SK-N-DZ (cell line): ENCODE data around the gene UMODL1.
"Not testable (repeated sequence)": the region's sequence is repeated elsewhere in the genome, so short reads cannot be mapped to it uniquely, and the experiment has no call there.

ENCODE experiments used
- DNase-seq: peaks from one replicate; pipeline ENCODE4 v3.0.0-alpha.2; 2015; ENCODE audit warnings: low spot score

UMODL1 gene

GRCh38 chr21:42112857-42113256 lies 41.7 kb downstream of the UMODL1 start:
- peak; percentile 27 for DNase-seq

DNA sequence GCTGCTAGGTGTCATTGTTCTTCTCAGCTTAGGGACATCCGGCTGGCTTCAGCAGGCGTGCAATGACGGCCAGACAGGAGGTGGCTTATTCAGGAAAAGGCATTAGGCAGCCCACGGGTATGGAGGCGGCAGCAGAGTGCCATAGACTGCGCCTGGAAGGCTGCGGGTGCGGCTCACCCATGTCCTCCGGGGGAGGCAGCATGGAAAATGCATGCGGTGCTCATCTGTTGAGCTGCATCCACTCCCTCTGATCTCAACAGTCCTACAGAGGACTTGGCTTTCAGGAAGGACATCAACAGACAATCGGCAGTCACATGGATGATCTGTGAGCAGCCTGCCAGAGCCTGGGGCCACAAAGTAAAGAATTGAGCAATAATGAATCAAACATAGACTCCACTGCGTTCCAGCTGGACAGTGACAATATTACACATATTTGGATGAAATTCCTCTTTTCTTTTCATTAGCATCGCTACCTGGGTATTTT lies 42.9 kb downstream of the UMODL1 start:
- no peak for DNase-seq

DNA sequence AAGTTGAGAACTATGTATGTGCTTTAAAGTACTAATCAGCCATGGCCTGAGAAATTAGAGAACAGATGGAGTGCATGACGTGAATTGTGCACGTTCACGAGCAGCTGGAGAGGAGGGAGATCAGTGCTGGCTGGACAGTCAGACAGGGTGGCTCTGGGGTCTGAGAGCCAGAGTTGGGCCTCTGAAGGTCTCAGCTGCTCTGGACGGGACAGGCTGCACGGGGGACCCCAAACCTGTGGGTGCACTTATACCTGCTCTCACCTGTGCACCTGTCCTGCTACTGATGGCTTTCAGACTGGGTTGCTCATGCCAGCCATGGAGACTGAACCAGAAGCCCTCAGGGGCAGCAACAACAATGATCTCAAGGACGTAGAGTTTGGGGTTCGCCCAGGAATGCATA lies 43.5 kb downstream of the UMODL1 start:
- no peak for DNase-seq

DNA sequence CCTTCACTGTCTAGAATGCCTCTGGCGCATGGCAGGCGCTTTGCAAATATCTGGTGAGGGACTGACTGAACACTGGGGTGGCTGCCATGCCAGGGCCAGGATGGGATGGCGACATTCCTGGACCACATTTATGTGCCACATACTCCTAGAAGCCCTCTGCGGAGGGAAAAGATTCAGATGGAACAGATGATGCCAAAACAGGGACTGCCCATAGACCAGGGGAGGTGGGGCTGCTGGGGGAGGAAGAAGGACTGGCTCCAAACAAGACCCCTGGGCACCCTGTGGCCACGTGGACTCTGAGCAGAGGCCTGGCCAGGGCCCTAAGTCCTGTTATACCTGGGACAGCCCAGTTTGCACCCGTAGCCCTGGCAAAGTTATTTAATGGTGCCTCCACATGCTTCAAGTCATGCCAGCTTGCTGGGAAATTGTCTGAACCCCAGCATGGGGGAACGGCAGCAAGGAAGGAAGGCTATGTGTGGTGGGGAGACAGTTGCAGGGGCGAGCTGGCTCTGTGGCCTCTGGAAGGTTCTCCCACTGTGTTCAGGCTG lies 44.1 kb downstream of the UMODL1 start:
- DNase-seq: no peak

DNA sequence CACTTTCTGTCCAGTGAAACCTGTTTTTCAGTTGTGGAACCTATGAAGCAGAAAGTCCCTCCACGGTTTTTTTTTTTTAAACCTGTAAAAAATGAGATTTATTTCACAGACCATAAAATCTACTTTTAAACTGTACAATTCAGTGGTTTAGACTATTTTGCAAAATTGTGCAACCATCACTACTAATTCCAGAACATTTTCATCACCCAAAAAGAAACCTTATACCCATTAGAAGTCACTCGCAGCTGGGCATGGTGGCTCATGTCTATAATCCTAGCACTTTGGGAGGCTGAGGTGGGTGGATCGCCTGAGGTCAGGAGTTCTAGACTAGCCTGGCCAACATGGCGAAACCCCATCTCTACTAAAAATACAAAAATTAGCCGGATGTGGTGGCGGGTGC lies 45.4 kb downstream of the UMODL1 start:
- not testable (repeated sequence) for DNase-seq

GRCh38 chr21:42117229-42117966 lies 46.3 kb downstream of the UMODL1 start:
- peak; percentile 52 for DNase-seq

DNA sequence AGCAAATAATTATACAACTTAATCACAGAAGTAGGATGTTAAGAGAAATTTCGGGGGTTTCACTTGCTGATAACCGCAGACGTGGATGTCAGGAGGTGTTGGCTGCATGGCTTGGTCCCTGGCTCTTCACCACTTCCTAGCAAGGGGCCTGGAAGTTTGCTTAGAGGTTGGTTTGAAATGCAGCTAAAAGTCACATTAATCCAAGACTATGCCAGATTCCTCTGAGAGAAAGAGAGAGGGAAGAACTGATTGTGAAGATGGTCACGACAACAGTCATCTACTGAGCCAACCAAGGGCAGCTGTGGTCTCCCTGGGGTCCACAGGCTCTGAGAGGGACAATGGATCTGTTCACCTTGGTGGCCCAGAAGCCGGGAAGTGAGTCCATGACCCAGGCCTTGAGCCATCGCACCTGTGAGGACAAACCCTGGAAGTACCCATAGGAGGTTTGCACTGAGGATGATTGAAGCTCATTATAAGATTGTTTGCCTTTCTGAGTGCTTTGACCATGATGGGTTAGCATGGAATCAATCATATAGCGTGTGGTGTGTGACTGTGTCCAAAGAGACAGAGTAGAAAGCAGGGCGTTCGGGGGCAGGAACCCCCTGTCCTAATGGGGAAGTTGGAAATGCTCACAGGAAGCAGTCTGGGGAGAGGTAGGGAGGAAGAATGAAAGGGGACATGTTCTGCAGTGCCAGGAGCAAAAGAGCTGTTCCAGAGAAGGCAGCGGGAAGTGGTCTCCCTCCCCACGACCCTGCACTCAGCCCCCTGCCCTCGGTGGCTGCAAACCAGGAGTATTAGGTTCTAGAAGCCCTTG lies 47.1 kb downstream of the UMODL1 start:
- no peak for DNase-seq

DNA sequence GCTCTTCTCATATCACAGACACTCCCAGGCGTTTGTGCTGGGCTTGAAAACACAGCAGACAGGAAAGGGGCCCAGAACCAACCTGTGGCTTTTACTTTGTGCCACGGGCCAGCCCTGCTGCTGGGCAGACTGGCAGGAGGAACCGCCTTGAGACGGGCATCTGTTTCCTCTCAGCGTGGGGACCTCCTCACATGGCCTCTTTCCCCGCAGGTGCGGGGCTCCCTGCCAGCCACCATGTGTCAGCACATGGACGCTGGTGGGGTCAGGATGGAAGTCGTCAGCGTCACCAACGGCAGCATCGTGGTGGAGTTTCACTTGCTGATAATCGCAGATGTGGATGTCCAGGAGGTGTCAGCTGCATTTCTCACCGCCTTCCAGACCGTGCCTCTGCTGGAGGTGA lies 47.8 kb downstream of the UMODL1 start:
- no peak for DNase-seq

DNA sequence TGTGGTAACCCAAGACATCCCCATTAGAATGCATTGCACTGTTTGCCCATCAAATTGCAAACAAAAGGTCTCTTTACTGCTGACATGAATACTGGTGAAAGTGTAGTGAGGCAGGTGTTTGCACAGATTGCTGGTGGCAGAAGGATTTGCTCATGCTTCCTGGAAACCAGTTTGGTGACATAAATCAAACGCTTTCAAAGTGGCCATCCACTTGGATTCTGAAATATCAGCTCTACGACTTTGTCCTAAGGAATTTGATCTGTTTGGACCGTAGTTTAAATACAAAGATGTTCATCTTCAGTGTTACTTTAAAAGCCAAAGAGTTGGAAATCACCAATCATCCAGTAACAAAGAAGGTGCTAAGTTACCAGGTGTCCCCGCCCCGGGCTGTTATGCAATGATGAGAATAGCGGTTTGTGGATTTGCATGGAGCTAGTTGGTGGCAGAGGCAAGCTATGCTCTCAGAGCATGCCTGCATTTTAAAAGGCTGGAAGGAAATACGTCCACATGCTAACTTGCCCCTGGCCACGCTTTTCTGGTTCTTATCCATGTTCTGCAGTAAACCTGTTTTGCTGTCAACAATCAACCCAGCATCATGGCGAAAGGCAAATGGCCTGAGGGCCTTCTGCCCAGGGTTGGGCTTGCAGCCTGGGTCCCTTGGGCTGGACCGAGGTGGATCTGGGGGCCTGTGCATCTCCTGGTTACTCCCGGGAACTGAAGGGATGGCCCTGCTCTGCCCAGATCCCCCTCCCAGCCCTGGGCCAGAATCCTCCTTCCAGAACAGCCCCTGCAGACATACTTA lies 49.2 kb downstream of the UMODL1 start:
- DNase-seq: no peak

- no peak for DNase-seq
These were observed 49.9 kb downstream of the UMODL1 start for GRCh38 chr21:42120903-42121535.

GRCh38 chr21:42121794-42122193 lies 50.7 kb downstream of the UMODL1 start:
- DNase-seq: no peak

DNA sequence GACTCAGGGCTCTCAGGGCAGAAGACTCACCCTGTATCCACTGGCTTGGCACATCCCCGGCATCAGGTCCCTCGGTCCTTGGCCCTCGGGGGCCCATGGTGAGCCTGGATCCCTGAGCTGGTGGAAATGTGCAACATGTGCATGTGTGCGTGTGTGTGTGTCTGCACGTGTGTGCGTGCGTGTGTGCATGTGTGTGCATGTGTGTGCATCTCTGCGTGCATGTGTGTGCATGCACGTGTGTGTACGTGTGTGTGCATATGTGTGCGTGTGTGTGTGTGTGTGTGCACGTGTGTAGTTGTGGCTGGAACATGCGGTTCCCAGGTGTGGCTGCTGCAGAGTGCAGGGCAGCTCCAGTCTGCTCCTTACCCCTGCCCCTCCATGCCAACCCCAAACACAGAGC lies 51.3 kb downstream of the UMODL1 start:
- no peak for DNase-seq

- DNase-seq: no peak
These were observed 51.7 kb downstream of the UMODL1 start for GRCh38 chr21:42122808-42123207.

DNA sequence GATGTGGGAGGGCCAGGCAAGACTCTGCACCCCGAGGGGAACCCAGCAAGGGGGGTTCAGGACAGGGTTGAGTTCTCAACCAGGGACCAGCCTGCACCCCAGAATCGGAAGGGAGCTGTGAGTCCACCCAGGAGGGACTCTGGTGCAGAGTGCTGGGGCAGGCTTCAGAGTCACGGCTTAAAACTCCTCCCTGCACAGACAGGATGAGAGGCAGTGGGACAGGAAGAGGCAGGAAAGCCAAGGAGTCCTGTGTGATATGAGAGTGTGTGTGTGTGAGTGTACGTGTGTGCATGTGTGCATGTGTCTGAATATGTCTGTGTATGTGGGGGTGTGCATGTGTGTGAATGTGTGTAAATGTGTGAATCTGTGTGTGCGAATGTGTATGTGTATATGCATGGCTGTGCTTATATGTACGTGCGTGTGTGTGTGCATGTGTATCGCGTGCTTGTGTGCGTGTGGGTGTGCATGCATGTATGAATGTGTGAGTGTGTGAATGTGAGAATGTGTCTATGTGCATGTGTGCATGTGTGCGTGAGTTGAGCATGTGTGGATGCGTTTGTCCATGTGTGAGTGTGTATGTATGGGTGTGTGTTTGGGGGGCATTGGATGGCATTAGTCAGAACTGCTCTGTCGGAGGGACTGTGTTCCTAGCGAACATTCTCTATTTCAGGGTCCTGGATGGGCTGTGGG lies 52.2 kb downstream of the UMODL1 start:
- no peak for DNase-seq

GRCh38 chr21:42124081-42124480 lies 53.0 kb downstream of the UMODL1 start:
- no peak for DNase-seq

GRCh38 chr21:42124826-42125570 lies 53.9 kb downstream of the UMODL1 start:
- no peak for DNase-seq

DNA sequence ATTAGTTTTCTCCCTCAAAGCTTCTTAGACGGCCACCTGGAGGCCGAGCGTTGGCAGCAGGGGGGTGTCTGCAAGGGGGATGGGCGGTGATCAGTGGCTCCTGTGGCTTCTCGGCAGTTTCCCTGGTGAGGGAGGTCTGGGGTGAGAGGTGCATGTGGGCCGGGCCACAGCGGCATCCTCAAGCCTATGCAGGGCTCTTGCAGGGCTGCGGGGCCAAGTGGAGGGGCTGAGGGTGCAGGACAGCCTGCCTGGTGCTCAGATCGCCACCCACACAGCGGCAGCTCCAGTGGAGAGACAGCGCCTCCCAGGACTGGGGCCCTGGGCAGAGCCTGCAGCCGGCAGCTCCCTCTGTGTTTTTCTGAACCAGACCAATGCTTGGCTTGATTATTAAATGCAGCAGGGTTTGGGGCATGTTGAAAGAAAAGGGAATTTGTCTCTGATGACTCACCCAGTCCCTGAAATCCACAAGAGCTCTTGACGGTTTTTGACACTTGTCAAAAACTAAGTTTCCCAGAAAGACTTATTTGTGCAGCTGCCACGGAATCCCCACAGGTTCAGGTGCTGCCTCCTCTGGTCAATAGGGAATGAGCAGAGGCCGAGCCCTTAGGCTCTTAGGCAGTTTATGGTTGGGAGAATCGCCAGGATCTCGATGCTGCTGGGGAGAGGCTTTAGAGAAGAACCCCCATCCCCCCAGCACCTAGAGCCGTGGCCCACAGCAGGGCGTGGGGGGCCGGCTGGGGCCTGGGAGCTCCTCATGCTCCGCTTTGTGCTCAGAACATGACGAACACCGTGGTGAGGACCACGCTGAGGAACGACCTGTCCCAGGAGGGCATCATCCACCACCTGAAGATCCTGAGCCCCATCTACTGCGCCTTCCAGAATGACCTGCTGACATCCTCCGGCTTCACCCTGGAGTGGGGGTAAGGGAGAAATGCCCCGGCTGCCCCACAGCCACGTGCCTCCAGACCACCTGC lies 54.7 kb downstream of the UMODL1 start:
- DNase-seq: no peak
